Activated CD4-positive, alpha-beta memory T cell treated with anti-CD3 and anti-CD28 coated beads, Interleukin-2, amount 10 ng/mL, durations not matched to agents 7 days and 5 days (primary cell): ENCODE results near the gene SNX18. TPM values are rescaled to one million over a fixed set of nuclear protein-coding genes. Genes with fewer than 3 reads are reported as not detected.
A peak's percentile ranks its signal among the peaks of the same experiment; 100 is the strongest.
"Not testable (repeated sequence)": the region's sequence is repeated elsewhere in the genome, so short reads cannot be mapped to it uniquely, and the experiment has no call there.

ENCODE experiments used
- CTCF ChIA-PET: fragments of 350-600 bp; sonication (Branson Sonifier 250); formaldehyde crosslinking; loops from one replicate; lab custom pipeline; 2021; ENCODE audit warnings: antibody characterized with exemption, inconsistent platforms; lab: Charles Lee
- POLR2A ChIA-PET: fragments of 350-600 bp; sonication (Branson Sonifier 250); formaldehyde crosslinking; loops from one replicate; lab custom pipeline; 2021; ENCODE audit warnings: antibody characterized with exemption; lab: Charles Lee
- DNase-seq: peaks from one replicate; pipeline ENCODE4 v3.0.0-alpha.2; 2020
- H3K27ac Mint-ChIP-seq: one replicate; pipeline ENCODE4 v1.8.0; 2021; ENCODE audit warnings: mild to moderate bottlenecking, mixed read lengths
- H3K27me3 Mint-ChIP-seq: one replicate; pipeline ENCODE4 v1.8.0; 2021; ENCODE audit warnings: mixed read lengths
- H3K36me3 Mint-ChIP-seq: one replicate; pipeline ENCODE4 v1.8.0; 2021; ENCODE audit warnings: low read depth, mixed read lengths
- H3K4me1 Mint-ChIP-seq: one replicate; pipeline ENCODE4 v1.8.0; 2021; ENCODE audit warnings: mixed read lengths
- H3K4me3 Mint-ChIP-seq: one replicate; pipeline ENCODE4 v1.8.0; 2021; ENCODE audit warnings: mild to moderate bottlenecking, mixed read lengths
- H3K9me3 Mint-ChIP-seq: one replicate; pipeline ENCODE4 v1.8.0; 2021; ENCODE audit warnings: mixed read lengths
- total RNA-seq, 2 experiments: library from RNA; stranded (reverse); gene quantifications; one replicate each; pipeline ENCODE4 v1.2.3, GENCODE V29; 2021

Gene SNX18
- total RNA-seq, result 10 to 100 TPM; 38.9 to 39.6 TPM

- ChIA-PET CTCF (interaction anchor here (0.7 to 5.3 kb wide), 38 partner anchors 10 to 642 kb away, joined by 3 to 132 read pairs (median 5); partner anchors contain the start of gene GPX8), POLR2A (interaction anchor here (0.6 to 3.5 kb wide), 16 partner anchors 10 to 377 kb away, joined by 3 to 31 read pairs (median 8); no protein-coding TSS in a partner anchor)
- H3K27ac Mint-ChIP-seq, result peak within 1 kb of the TSS; percentile 56
- peak; percentile 93 for DNase-seq
- H3K4me3 Mint-ChIP-seq, result peak within 1 kb of the TSS; percentile 92
- H3K36me3 Mint-ChIP-seq, result peaks cover 39% of the 10 kb centered on the region
- H3K27me3 Mint-ChIP-seq, result peaks cover 22% of the 10 kb centered on the region
- peaks cover 39% of the 10 kb centered on the region for H3K4me1 Mint-ChIP-seq
- H3K9me3 Mint-ChIP-seq, result no peaks in the 10 kb centered on the region
These were observed at the start of gene SNX18 for GRCh38 chr5:54517512-54518145. Gene SNX18, plus strand, starts transcription at chr5:54517759. Its CDS starts 194 bp downstream, at chr5:54517953.

GRCh38 chr5:54469622-54470021 is 47.9 kb upstream of the SNX18 start:
- H3K27ac Mint-ChIP-seq, result no peak overlapping the region
- H3K36me3 Mint-ChIP-seq, result no peaks in the 10 kb centered on the region
- H3K27me3 Mint-ChIP-seq, result peaks cover 2% of the 10 kb centered on the region
- H3K9me3 Mint-ChIP-seq, result no peaks in the 10 kb centered on the region
- POLR2A ChIA-PET, result no interaction called here
- CTCF ChIA-PET, result interaction anchor here (0.5 to 1.0 kb wide), 2 partner anchors 21 to 991 kb away, joined by 3 to 6 read pairs; no protein-coding TSS in a partner anchor
- peaks cover 8% of the 10 kb centered on the region for H3K4me1 Mint-ChIP-seq
- H3K4me3 Mint-ChIP-seq, result peak overlapping the region; percentile 15
- DNase-seq, result no peak

GRCh38 chr5:54470128-54470527 is 47.4 kb upstream of the SNX18 start:
- Mint-ChIP-seq H3K4me3 (no peak overlapping the region), H3K4me1 (peaks cover 8% of the 10 kb centered on the region), H3K27ac (no peak overlapping the region), H3K36me3 (no peaks in the 10 kb centered on the region), H3K27me3 (peaks cover 2% of the 10 kb centered on the region), H3K9me3 (no peaks in the 10 kb centered on the region)
- DNase-seq, result no peak
- CTCF ChIA-PET, result interaction anchor here (0.5 to 2.0 kb wide), 2 partner anchors 397 to 992 kb away, joined by 6 read pairs; no protein-coding TSS in a partner anchor
- POLR2A ChIA-PET, result no interaction called here

GRCh38 chr5:54470677-54471076 is 46.9 kb upstream of the SNX18 start:
- H3K27ac Mint-ChIP-seq, result no peak overlapping the region
- H3K27me3 Mint-ChIP-seq, result peaks cover 2% of the 10 kb centered on the region
- H3K9me3 Mint-ChIP-seq, result no peaks in the 10 kb centered on the region
- ChIA-PET POLR2A (no interaction called here), CTCF (interaction anchor here (1.1 to 2.0 kb wide), 2 partner anchors 47 to 397 kb away, joined by 3 to 6 read pairs; partner anchors contain the start of gene SNX18)
- H3K4me1 Mint-ChIP-seq, result peaks cover 8% of the 10 kb centered on the region
- H3K36me3 Mint-ChIP-seq, result no peaks in the 10 kb centered on the region
- H3K4me3 Mint-ChIP-seq, result no peak overlapping the region
- no peak for DNase-seq

- H3K9me3 Mint-ChIP-seq, result no peaks in the 10 kb centered on the region
- H3K27ac Mint-ChIP-seq, result no peak overlapping the region
- DNase-seq, result no peak
- H3K4me3 Mint-ChIP-seq, result no peak overlapping the region
- ChIA-PET CTCF (interaction anchor here (1.1 to 2.0 kb wide), 3 partner anchors 18 to 396 kb away, joined by 3 to 6 read pairs (median 4); partner anchors contain the start of gene SNX18), POLR2A (no interaction called here)
- H3K36me3 Mint-ChIP-seq, result no peaks in the 10 kb centered on the region
- peaks cover 8% of the 10 kb centered on the region for H3K4me1 Mint-ChIP-seq
- peaks cover under 1% of the 10 kb centered on the region for H3K27me3 Mint-ChIP-seq
These were observed 46.2 kb upstream of the SNX18 start for GRCh38 chr5:54471398-54471797.

GRCh38 chr5:54476682-54477081 is 40.9 kb upstream of the SNX18 start:
- Mint-ChIP-seq H3K27ac (no peak overlapping the region), H3K9me3 (peaks cover 3% of the 10 kb centered on the region), H3K4me1 (no peaks in the 10 kb centered on the region), H3K36me3 (no peaks in the 10 kb centered on the region), H3K4me3 (no peak overlapping the region), H3K27me3 (peaks cover 10% of the 10 kb centered on the region)
- ChIA-PET CTCF (no interaction called here), POLR2A (no interaction called here)
- DNase-seq, result no peak

GRCh38 chr5:54477941-54478478 is 39.5 kb upstream of the SNX18 start:
- ChIA-PET CTCF (interaction anchor here (0.8 kb wide), 1 partner anchor 11 kb away, joined by 3 read pairs; no protein-coding TSS in a partner anchor), POLR2A (no interaction called here)
- Mint-ChIP-seq H3K4me3 (no peak overlapping the region), H3K36me3 (no peaks in the 10 kb centered on the region), H3K9me3 (peaks cover 3% of the 10 kb centered on the region), H3K27me3 (peaks cover 12% of the 10 kb centered on the region), H3K4me1 (no peaks in the 10 kb centered on the region), H3K27ac (no peak overlapping the region)
- no peak for DNase-seq

- POLR2A ChIA-PET, result interaction anchor here (1.1 kb wide), 1 partner anchor 169 kb away, joined by 3 read pairs; no protein-coding TSS in a partner anchor
- Mint-ChIP-seq H3K27ac (no peak overlapping the region), H3K27me3 (peaks cover 13% of the 10 kb centered on the region), H3K4me3 (no peak overlapping the region), H3K4me1 (no peaks in the 10 kb centered on the region), H3K9me3 (peaks cover 3% of the 10 kb centered on the region), H3K36me3 (no peaks in the 10 kb centered on the region)
- no peak for DNase-seq
- CTCF ChIA-PET, result interaction anchor here (1.6 kb wide), 1 partner anchor 9 kb away, joined by 12 read pairs; no protein-coding TSS in a partner anchor
These were observed 37.3 kb upstream of the SNX18 start for GRCh38 chr5:54480296-54480695.

- POLR2A ChIA-PET, result no interaction called here
- H3K9me3 Mint-ChIP-seq, result no peaks in the 10 kb centered on the region
- H3K4me3 Mint-ChIP-seq, result no peak overlapping the region
- H3K4me1 Mint-ChIP-seq, result no peaks in the 10 kb centered on the region
- DNase-seq, result no peak
- H3K27me3 Mint-ChIP-seq, result peaks cover 21% of the 10 kb centered on the region
- no peaks in the 10 kb centered on the region for H3K36me3 Mint-ChIP-seq
- CTCF ChIA-PET, result no interaction called here
- no peak overlapping the region for H3K27ac Mint-ChIP-seq
These were observed 33.2 kb upstream of the SNX18 start for GRCh38 chr5:54484219-54484894.

- H3K4me3 Mint-ChIP-seq, H3K4me1 Mint-ChIP-seq, POLR2A ChIA-PET, H3K9me3 Mint-ChIP-seq, DNase-seq, H3K27ac Mint-ChIP-seq, H3K36me3 Mint-ChIP-seq, CTCF ChIA-PET: not testable (repeated sequence)
- peaks cover 16% of the 10 kb centered on the region for H3K27me3 Mint-ChIP-seq
These were observed 31.9 kb upstream of the SNX18 start for GRCh38 chr5:54485659-54486058.

GRCh38 chr5:54489648-54489979 is 27.9 kb upstream of the SNX18 start:
- H3K9me3 Mint-ChIP-seq, H3K4me3 Mint-ChIP-seq, H3K27ac Mint-ChIP-seq, H3K4me1 Mint-ChIP-seq, H3K36me3 Mint-ChIP-seq, POLR2A ChIA-PET, DNase-seq: not testable (repeated sequence)
- H3K27me3 Mint-ChIP-seq, result peaks cover 10% of the 10 kb centered on the region
- CTCF ChIA-PET, result interaction anchor here (0.6 to 3.4 kb wide), 27 partner anchors 9 to 405 kb away, joined by 3 to 22 read pairs (median 4); partner anchors contain the start of gene SNX18

GRCh38 chr5:54491326-54491725 is 26.2 kb upstream of the SNX18 start:
- DNase-seq, result no peak
- ChIA-PET POLR2A (no interaction called here), CTCF (interaction anchor here (1.0 kb wide), 1 partner anchor 102 kb away, joined by 3 read pairs; no protein-coding TSS in a partner anchor)
- no peaks in the 10 kb centered on the region for H3K4me1 Mint-ChIP-seq
- no peaks in the 10 kb centered on the region for H3K9me3 Mint-ChIP-seq
- H3K4me3 Mint-ChIP-seq, result no peak overlapping the region
- peaks cover 9% of the 10 kb centered on the region for H3K27me3 Mint-ChIP-seq
- no peak overlapping the region for H3K27ac Mint-ChIP-seq
- no peaks in the 10 kb centered on the region for H3K36me3 Mint-ChIP-seq

- no peaks in the 10 kb centered on the region for H3K4me1 Mint-ChIP-seq
- no peak overlapping the region for H3K4me3 Mint-ChIP-seq
- H3K9me3 Mint-ChIP-seq, result no peaks in the 10 kb centered on the region
- H3K27me3 Mint-ChIP-seq, result peaks cover 9% of the 10 kb centered on the region
- ChIA-PET POLR2A (no interaction called here), CTCF (no interaction called here)
- H3K27ac Mint-ChIP-seq, result no peak overlapping the region
- no peak for DNase-seq
- no peaks in the 10 kb centered on the region for H3K36me3 Mint-ChIP-seq
These were observed 25.4 kb upstream of the SNX18 start for GRCh38 chr5:54492178-54492577.
